ENCODE results near the gene POU3F2.

DNA sequence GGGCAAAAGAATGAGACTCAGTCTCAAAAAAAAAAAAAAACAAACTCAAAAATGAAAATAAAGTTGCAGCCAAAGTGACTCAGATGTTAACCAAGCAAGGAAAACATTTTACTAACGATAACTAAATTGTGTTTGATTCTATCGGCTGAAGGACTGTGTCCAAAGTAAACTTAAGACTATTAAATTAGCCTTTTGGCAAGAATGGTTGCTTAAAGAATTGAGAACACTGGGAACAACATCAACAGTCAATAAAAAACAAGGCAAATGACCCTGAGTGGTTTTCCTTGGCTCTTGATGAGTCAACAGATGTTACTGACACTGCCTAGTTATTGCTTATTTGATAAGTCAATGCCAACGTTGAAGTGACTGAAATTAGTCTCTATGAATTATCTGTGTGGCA is 36.7 kb downstream of the POU3F2 start:
- TF ChIP-seq, protein P1, sequence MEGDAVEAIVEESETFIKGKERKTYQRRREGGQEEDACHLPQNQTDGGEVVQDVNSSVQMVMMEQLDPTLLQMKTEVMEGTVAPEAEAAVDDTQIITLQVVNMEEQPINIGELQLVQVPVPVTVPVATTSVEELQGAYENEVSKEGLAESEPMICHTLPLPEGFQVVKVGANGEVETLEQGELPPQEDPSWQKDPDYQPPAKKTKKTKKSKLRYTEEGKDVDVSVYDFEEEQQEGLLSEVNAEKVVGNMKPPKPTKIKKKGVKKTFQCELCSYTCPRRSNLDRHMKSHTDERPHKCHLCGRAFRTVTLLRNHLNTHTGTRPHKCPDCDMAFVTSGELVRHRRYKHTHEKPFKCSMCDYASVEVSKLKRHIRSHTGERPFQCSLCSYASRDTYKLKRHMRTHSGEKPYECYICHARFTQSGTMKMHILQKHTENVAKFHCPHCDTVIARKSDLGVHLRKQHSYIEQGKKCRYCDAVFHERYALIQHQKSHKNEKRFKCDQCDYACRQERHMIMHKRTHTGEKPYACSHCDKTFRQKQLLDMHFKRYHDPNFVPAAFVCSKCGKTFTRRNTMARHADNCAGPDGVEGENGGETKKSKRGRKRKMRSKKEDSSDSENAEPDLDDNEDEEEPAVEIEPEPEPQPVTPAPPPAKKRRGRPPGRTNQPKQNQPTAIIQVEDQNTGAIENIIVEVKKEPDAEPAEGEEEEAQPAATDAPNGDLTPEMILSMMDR (IDR thresholded peaks at IDR 0.05): no peak
- no peak for TF ChIP-seq POLR2A (IDR thresholded peaks at IDR 0.05; ENCODE audit: low read depth)
- TF ChIP-seq EP300 (IDR thresholded peaks at IDR 0.05): no peak
